WERI-Rb-1 (cell line): Measurements from ENCODE around the gene TRAIP.

Source experiments
- DNase-seq: peaks from one replicate; pipeline ENCODE4 v3.0.0-alpha.2; 2020
- H3K27ac ChIP-seq: fragments of 250-450 bp; sonication (Bioruptor Pico); 2 replicates; pipeline ENCODE4 v1.5.1; 2020; ENCODE audit warnings: mild to moderate bottlenecking, moderate library complexity
- H3K27me3 ChIP-seq: fragments of 250-450 bp; sonication (Bioruptor Pico); 2 replicates; pipeline ENCODE4 v1.5.1; 2021; ENCODE audit warnings: mild to moderate bottlenecking, low read depth, moderate library complexity; ENCODE audit not compliant: insufficient read depth, severe bottlenecking
- H3K36me3 ChIP-seq: fragments of 250-450 bp; sonication (Bioruptor Pico); 2 replicates; pipeline ENCODE4 v1.5.1; 2020; ENCODE audit warnings: mild to moderate bottlenecking, moderate library complexity
- H3K4me3 ChIP-seq: 2 replicates; pipeline ENCODE4 v1.5.1; 2011; ENCODE audit warnings: low read depth, mild to moderate bottlenecking, control low read depth, low read length
- H3K9me3 ChIP-seq: fragments of 250-450 bp; sonication (Bioruptor Pico); 2 replicates; pipeline ENCODE4 v1.5.1; 2021; ENCODE audit warnings: mild to moderate bottlenecking, moderate library complexity; ENCODE audit not compliant: severe bottlenecking
- TF ChIP-seq, protein P1 (sequence below): IDR thresholded peaks from 2 replicates; pipeline ENCODE4 v1.5.1; 2011; ENCODE audit warnings: low read depth, mild to moderate bottlenecking, control low read depth, inconsistent platforms, low read length

TRAIP gene

DNA sequence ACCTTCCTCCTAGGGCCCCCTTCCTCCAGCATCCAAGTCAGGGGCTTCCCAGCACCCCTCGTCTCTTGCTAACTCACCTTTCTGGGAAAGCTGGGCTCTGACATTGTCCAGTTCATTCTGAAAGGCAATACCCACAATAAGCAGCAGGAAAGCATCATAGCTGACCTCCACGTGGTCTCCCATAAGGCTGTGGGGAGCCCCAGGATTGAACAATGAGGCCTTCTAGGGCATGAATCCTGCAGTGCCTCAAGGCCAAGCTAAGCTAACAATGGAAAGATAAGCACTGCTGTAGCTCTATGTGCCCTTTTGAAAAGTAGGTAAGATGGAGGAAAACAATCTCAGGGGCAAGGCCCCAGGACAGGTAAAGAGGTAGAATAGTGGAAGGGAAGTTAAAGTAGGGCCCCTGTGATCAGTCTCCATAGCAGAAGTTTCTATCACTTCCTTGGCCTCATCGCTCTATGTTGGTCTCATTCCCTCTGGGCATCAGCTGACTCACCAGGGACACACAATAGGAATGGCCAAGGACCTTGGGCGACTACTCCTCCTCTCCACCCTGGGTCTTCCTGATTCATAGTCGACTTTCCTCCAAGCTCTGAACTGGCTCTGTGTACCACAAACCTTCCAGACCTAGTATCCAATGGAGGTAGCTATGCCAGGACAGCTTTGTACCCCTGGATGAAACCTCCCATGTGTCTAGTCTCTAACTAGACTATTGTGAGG is 11.7 kb downstream of the TRAIP start:
- peaks cover 39% of the 10 kb centered on the region for H3K36me3 ChIP-seq
- H3K27me3 ChIP-seq = no peaks in the 10 kb centered on the region
- no peak overlapping the region for H3K4me3 ChIP-seq
- H3K27ac ChIP-seq = no peak overlapping the region
- TF ChIP-seq, protein P1, sequence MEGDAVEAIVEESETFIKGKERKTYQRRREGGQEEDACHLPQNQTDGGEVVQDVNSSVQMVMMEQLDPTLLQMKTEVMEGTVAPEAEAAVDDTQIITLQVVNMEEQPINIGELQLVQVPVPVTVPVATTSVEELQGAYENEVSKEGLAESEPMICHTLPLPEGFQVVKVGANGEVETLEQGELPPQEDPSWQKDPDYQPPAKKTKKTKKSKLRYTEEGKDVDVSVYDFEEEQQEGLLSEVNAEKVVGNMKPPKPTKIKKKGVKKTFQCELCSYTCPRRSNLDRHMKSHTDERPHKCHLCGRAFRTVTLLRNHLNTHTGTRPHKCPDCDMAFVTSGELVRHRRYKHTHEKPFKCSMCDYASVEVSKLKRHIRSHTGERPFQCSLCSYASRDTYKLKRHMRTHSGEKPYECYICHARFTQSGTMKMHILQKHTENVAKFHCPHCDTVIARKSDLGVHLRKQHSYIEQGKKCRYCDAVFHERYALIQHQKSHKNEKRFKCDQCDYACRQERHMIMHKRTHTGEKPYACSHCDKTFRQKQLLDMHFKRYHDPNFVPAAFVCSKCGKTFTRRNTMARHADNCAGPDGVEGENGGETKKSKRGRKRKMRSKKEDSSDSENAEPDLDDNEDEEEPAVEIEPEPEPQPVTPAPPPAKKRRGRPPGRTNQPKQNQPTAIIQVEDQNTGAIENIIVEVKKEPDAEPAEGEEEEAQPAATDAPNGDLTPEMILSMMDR = no peak
- no peaks in the 10 kb centered on the region for H3K9me3 ChIP-seq
- DNase-seq = no peak

DNA sequence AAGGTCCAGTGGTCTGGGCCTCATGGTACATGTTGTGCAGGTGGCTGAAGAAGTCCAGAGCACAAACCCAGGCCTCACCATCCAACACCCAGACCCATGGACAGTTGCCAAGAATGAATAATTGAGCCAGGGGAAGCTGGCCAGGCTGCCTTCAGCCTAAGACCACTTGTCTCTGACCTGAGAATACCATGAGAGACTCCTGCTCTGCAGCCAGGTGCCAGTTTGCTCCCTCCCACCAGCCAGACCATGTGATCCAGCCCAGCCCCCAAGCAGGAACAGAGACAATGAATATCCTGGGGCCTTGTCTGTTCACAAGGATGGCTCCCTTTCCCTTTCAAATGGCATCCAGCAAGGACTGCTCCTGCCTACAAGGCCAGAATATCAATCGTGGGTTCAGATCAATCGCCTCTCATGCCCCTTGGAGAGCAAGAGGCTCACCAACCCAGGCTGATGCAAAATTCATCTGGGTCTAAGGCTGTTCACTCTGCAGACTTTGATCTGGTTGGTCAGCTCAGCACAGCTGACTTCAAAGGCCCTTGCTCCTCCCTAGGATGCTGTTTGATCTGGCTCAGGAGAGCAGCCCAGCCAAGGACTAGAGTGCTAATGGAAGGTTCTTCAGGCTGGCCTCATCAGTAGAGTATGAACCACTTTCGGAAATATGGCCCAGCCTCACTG is 13.4 kb downstream of the TRAIP start:
- TF ChIP-seq, protein P1 = no peak
- H3K9me3 ChIP-seq = no peaks in the 10 kb centered on the region
- H3K27me3 ChIP-seq = no peaks in the 10 kb centered on the region
- no peak overlapping the region for H3K4me3 ChIP-seq
- no peak overlapping the region for H3K27ac ChIP-seq
- no peak for DNase-seq
- H3K36me3 ChIP-seq = peaks cover 41% of the 10 kb centered on the region

DNA sequence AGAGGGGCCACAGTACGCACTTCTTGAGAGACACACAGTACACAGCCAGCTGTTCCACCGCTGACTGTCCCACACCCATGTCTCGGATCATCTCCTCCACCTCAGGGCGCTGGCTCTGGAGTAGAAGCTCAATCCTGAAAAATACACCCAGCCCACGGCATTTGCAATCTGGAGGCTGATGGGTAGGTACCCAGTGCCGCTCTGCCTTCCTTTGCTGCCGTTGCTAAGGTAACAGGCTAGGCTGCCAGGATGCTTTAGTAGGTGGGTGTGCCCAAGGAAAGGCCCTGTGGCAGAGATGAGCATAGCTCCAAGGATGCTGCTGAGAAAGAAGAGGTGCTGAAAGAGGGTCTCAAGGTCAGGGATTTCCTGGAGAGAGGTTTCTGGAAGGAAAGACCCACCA is 14.6 kb downstream of the TRAIP start:
- peaks cover 36% of the 10 kb centered on the region for H3K36me3 ChIP-seq
- H3K27ac ChIP-seq = no peak overlapping the region
- no peaks in the 10 kb centered on the region for H3K9me3 ChIP-seq
- no peak for DNase-seq
- no peak overlapping the region for H3K4me3 ChIP-seq
- TF ChIP-seq, protein P1 = no peak
- no peaks in the 10 kb centered on the region for H3K27me3 ChIP-seq

DNA sequence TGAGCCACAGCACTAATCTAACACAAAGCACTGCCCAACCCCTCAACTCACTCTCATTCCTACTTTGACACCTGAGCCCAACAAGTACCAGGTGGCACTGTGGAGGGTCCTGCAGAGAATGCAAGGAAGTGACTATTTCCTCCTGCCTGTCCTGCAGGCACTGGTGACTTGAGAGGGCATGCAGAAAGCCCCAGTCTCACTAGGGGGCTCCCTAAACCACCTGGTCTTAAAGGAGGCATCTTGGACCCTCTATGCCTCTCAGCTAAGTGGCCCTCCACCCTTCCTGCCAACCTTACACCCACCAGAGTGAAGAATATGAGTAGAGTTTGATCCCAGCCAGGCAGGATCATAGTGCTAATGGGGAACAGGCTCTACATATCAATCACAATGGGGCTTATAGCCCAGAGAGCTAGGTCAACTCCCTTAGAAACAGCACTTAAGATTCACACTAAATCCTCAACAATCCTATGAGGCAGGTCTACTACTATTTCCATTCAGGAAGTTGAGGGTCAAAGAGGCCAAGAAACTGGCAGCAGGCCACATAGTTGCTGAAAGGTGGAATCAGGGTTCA is 15.2 kb downstream of the TRAIP start:
- Histone ChIP-seq H3K36me3 (peaks cover 34% of the 10 kb centered on the region), H3K27me3 (no peaks in the 10 kb centered on the region), H3K4me3 (no peak overlapping the region), H3K9me3 (no peaks in the 10 kb centered on the region), H3K27ac (no peak overlapping the region)
- peak; percentile 59 for DNase-seq
- TF ChIP-seq, protein P1 = peak; percentile 85

DNA sequence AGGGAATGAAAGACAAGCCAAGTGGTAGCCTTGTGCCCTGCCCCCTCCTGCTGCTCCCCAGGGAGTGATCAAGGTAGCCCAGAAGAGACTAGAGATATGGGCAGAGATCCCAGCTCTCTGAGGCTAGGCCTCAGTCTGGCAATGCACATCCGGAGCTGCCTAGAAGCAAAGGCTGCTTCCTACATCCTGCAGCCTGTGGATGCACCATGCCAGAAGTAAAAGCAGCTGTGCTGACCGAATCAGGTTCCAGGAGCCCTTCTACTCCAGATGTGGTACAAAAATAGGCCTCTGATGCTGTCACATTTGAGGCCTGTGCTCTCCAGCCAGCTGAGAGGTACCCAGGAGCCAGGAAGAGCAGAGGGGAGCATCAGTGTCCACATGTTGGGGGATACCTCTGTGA is 16.0 kb downstream of the TRAIP start:
- no peak for DNase-seq

More for the DNA sequence above, 16.0 kb downstream of the TRAIP start:
- Histone ChIP-seq H3K4me3 (no peak overlapping the region), H3K27ac (no peak overlapping the region), H3K27me3 (no peaks in the 10 kb centered on the region), H3K9me3 (no peaks in the 10 kb centered on the region), H3K36me3 (peaks cover 31% of the 10 kb centered on the region)
- TF ChIP-seq, protein P1 = no peak
